COR-L47 (cell line): Measurements from ENCODE around the gene PSMA7.

Experiments
- DNase-seq: peaks from one replicate; lab custom pipeline; 2025; lab: John Stamatoyannopoulos, UW

Gene PSMA7

DNA sequence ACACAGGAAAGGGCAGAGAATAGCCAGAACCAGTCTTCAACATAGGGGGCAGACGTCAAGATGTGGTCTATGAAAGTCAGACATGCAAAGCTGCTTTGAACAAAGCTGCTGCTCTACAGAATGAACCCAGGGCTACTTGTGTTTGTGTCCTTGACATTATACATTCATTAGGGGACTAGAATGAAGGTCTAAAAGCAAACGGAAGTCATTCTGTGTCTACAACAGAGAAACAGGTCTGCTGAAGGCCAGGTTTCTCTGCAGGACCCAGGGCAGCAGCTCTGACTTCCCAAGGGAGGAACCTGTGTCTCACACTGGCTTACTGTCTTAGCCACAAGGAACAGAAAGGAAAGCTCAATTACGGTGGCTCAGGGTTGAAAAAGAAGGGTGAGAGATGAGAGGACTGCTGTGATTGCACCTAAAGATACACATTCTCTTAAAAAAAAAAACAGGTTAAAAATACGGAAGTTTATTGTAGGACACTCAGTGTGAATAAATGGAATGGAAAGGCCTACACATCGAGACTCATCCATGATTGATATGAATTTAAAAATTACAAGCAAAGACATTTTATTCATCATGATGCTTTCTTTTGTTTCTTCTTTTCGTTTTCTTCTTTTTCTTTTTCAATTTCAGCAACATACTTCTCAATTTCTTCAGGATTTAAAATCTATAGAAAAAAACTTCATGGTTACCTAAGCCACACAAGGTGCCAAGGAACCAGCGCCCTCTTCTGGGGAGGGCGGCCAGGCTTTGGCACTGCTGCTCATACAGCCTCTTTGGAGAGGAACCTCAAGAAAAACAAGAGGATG, 6.7 kb downstream of the PSMA7 start:
- DNase-seq: peak; percentile 40

DNA sequence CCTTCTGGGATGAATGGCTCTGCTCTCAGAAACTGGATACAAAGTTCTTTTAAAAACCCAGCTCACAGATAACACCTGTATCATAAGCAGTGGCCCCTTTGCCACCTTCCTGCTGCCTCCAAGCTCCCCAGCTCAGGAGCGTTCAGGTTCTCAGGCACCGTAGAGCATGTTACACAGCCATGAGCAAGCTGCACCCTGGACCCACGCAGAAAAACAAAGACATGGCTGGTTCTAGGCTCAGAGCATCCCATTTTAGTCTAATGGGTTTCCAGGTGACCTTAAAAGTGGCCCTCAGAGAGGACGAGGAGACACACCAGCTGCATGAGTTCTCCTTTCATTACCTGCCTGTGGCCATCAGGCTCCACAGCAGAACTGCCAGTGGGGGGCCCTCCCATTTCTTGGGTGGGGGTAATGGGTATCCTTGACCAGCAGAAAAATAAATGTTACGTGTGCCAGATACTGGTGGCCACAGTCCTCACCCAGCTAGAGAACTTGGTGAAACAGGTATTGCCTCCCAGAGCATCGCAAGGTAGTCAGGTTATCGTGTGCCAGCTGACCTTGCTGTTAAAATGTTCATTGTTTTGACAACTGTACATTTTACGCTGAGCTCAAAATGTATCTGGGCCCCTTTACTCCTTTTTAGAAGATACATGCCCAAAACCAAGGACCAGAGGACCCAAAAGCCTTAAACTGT, 7.5 kb downstream of the PSMA7 start:
- DNase-seq: no peak

DNA sequence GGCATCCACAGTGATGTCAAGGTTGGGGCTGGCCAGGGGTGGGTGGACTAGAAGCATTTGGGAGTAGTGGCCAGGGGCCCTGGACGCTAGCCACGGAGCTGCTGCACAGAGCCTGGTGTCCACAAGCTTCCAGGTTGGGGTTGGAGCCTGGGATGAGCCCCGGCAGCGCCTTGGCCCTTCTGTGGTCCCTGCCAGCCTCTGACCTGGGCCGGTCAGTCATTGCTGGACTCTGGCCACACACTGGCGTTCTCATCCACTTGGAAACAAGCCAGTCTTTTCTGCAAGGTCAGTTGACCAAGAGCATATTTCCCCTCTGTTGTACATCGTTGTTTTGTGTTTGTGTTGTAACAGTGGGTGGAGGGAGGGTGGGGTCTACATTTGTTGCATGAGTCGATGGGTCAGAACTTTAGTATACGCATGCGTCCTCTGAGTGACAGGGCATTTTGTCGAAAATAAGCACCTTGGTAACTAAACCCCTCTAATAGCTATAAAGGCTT, 8.4 kb downstream of the PSMA7 start:
- no peak for DNase-seq

DNA sequence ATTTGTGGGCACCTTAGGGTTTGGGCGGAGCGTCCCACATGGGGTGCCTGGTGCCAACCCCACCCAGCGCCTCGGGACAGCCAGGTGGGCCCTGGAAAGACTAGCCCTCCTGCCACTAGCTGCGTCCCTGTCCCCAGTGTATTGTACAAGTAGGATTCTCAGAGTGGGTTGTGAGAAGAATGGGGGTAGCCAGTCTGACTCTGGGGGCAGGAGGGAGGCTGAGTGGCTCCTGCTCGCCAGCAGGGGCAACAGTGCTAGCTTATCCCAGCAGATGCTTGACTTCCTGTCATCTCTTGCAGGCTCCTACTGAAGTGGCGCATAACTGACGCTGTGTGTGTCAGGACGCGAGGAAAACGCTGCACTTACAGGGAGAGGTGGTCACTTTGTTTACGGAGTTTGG, 9.3 kb downstream of the PSMA7 start:
- no peak for DNase-seq

DNA sequence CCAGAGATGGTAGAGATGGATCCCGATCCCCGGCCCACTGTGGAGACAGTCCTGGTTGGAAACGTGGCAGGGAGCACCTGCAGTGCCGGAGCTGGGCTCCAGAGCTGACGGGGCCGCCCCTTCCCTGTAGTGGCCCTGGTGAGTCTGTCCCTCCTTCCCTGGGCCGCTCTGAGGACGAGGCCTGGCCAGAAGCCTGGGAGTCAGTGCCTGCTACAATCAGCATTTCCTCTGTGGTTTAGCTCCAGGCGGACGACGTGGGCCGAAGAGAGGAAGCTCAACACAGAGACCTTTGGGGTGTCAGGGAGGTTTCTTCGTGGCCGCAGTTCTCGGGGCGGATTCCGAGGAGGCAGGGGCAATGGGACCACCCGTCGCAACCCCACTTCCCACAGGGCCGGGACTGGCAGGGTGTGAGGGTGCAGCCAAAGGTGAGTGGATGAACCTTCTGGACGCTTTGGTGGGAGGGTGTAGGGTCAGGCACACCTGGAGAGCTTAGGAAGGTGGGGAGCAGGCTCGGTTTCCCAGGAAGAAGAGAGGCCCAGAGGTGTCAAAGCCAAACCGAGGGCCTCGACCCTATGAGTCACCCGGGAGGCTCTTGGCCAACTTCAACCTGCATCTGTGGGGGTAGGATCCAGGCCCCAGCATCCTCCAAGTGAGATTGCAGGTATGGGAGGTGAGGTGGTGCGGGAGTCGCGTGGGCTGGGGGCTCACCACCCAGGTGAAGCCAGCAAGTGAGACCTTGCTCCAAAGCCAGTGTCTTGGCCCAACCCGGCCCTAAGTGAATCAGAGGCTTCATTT, 9.9 kb downstream of the PSMA7 start:
- DNase-seq: no peak

DNA sequence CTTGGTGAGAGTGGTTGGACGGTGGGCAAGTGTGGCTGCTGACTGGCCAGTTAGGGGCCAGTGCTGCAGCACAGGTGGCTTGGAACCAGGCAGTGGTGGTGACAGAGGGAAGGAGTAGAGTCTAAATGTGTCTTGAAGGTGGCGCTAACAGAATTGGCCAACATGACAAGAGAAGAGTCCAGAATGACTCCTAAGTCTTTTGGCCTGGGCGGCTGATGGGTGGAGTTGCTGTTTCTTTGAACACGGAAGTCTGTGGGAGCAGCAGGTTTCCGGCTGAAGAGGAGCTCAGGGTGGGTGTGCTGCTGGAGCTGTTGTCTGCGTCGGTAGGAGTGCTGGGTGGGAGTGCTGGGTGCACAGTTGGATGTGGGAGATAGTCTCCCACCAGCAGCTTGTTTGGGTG, 10.8 kb downstream of the PSMA7 start:
- no peak for DNase-seq

DNA sequence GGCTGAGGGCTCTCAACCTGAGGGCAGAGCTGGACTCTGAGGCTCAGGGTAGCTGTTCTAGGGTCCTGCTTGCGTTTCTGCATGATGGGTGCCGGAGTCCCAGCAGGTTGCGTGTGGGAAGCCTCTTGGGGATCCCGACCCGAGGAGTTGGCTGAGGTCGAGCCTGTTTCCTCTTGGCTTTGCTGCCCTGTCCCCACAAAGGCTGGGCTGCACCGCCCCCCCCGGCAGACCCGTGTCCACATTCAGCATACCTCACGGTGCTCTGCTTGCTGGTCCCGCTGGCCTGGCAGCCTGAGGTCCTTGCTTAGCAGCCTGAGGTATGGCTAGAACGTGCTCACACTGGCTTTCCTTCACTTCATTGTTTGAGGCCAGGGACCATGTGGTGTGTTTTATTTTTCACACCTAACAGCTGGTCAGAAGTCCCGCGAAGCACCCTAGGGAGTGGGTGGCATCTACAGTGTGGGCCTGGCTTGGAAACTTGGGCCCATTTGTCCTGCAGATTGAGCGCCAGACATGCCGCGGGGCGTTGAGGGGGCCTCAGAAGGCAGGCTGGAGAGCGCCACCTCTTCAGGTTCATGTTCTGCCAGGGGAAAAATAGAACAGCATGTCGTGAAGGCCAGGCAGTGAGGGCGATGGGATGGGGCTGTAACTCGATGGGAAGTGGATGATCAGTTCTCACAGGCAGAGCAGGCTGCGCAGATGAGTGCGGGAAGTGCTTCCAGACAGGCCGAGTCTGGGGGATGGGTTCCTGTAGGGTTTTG, 11.5 kb downstream of the PSMA7 start:
- DNase-seq: no peak

DNA sequence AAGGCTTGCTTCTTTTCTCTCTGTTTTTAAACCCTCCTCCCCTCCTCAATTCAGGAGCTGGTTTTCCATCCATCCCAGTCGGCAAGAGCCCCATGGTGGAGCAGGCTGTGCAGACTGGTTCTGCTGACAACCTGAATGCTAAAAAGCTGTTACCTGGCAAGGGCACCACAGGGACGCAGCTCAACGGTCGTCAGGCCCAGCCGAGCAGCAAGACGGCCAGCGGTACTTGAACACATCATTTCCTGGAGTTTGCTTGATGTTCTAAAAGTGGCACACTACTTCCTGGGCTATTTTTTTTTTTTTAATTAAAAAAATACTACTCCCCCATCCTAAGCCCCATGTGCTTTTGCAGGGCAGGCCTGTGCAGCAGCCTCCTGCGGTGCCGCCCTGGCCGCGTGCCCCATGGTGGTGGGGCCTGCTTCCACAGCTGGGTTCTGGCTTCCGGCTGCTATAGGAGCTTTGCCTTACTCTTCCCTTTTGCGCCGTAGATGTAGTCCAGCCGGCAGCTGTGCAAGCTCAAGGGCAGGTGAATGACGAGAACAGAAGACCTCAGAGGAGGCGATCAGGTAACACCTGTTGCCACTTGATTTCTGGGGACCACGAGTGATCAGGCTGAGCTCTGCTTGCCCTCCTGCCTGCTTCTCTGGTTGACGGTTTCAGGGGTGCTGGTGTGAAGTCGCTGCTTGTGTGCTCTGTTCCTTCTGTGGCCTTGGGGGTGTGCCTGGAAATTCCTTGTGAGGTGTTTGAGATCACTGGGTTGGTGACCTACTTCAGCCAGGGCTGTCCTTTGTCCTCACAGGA, 13.3 kb downstream of the PSMA7 start:
- DNase-seq: no peak

DNA sequence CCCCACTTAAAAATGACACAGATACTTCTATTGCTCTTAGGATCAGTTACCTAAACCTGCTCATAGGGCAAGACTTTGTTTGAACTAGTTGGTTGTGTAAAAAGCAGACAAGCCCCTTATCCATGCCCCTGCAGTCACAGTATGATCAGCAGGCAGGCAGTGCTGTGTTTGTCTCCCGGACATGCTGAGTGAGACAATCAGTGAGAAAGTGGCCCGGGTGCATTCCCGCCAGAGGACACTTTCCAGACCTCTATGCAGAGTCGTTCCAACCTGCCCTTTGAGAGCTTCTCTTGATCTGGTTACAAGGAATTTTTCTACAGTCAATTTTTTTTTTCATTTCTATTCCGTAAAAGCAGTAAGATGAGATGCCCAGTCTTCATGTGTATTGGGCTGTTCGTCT, 14.7 kb downstream of the PSMA7 start:
- DNase-seq: no peak

DNA sequence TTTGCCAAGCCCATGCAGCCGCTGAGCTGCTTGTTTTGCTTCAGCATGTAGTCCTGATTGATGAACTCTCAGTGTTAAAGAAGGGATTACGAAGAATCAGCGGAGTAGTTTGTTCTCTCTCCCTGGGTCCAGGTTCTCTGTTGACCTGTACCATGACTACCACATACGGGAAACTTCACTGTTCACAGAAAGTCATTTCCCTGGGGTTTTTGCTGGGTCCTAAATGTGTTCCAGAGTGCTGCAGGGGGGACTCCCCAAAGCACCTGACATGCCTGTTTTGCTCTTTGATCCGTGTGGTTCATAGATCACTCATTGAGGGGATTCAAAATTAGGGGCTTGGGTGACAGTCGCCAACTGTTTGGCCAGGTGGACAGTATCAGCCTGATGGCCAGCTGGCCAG, 15.4 kb downstream of the PSMA7 start:
- no peak for DNase-seq

DNA sequence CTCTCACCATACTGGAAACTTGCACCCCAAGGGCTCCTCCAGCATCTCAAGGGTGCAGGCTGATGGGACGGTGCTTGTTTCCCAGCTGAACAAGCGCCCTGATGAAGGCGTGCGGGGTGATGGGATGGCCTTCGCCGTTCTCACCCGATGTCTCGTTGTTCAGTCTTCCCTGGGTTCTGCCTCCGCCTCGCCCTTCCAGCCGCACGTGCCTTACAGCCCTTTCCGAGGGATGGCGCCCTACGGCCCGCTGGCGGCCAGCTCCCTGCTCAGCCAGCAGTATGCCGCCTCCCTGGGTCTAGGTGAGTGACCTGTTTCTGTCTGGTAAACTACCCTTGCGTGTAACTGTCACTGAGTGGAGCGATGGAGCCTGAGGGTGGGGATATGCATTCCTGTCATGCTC, 17.1 kb downstream of the PSMA7 start:
- no peak for DNase-seq

DNA sequence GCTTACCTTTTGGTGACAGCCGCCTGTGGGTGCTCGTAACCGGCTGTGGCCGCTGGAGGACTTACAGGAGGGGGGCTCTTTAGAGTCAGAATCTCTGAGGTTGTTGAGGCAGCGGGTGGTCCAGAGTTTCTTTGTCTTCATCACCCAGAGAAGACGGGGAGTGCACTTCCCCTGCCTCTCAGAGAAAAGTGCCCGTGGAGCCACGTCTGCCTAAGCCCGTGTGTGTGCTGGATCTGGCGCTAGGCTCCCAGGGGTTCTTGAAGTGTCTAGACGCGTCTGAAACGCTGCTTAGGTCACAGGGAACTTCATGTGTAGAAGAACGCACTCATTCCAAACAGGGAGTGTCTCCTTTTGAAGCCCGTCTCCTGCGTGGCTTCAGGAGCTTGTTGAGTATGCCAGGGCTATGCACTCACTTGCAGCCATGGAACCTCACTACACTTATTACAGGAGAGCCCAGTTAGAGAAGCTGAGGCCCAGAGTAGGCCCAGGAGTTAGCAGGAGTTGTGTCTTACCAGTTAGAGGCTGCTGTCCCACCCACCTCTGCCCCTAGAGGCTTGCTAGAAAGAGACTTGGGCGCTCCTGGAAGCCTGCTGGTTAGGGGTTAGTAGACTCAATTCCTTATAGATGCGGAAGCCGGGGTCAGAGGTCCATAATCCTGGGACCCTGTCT, 19.6 kb downstream of the PSMA7 start:
- no peak for DNase-seq

DNA sequence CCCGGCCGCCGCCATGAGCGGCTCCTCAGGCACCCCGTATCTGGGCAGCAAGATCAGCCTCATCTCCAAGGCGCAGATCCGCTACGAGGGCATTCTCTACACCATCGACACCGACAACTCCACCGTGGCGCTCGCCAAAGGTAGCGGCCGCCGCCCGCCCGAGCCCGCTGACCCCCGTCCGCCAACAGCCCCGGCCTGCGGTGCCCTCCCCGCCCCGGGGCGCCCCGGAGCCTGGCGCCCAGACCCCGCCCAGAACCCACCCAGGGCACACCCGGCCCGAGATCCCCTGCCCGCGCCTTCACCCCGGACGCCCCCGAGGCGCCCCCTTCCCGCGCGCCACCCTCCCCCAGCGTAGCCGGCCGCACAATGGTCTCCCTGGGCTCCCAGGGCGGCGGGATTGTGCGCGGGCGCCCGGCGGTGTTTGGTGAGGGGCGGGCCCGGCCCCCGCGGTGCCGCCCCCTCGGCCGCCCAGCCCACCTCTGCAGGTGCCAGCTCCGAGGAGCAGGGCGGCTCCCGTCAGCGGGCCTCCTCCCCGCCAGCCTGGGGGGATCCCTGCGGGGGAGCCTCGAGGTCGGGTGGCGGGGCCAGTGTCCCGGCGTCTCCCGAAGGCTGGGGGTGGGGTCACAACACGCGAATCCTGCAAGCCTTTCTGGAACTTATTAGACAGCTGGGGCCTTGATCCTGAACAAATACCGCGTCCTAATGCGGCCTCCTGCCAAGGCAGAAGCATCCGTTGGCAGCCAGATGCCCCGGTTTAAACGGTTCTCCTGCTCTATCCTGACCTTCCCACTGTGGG, 20.3 kb downstream of the PSMA7 start:
- DNase-seq: peak; percentile 79

DNA sequence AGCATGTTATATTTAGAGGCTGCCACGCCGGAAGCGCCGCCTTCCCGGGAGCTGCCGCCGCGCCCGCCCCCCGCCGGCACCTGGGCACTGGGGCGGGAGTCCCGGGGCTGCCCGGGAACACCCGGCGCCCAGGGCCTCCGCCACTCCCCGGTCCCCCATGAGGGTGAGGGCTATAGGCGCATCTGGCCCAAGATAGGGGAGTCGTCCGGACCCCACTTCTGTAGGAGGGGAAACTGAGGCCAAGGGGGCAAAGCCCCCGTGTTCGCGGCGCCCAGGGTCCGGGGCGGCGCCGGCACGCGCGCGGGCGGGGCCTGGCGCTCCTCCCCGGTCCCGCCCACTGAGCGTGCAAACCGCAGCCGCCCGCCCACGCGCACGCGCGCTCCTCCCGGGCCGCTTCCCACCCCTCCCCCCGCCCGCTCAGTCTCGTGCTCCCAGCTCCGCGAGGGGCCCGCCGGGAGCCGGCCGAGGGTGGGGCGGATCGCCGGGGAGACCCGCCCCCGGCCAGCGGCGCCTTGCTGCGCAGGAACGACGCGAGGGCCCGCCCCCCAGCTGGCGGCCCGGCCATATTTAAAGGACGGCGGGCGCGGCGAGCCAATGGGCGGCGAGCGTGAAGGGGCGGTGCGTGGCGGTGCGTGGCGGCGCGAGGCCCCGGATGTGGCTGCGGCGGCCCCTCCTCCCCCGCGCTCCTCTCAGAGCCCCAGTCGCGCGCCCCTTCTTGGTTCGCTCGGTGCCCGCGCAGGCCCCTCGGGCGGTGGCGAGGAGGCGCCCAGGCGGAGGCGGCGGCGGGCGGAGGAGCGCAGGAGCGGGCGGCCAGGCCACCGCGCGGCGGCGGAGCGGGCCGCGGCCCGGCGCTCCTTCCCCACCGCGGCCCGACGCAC, 21.2 kb downstream of the PSMA7 start, which contains the start of gene LSM14B:
LSM14B (plus strand) TSS at position 700 of the 878 bp plus-strand sequence. CDS start 192 bp downstream, outside the sequence.
- peak; percentile 96 for DNase-seq

DNA sequence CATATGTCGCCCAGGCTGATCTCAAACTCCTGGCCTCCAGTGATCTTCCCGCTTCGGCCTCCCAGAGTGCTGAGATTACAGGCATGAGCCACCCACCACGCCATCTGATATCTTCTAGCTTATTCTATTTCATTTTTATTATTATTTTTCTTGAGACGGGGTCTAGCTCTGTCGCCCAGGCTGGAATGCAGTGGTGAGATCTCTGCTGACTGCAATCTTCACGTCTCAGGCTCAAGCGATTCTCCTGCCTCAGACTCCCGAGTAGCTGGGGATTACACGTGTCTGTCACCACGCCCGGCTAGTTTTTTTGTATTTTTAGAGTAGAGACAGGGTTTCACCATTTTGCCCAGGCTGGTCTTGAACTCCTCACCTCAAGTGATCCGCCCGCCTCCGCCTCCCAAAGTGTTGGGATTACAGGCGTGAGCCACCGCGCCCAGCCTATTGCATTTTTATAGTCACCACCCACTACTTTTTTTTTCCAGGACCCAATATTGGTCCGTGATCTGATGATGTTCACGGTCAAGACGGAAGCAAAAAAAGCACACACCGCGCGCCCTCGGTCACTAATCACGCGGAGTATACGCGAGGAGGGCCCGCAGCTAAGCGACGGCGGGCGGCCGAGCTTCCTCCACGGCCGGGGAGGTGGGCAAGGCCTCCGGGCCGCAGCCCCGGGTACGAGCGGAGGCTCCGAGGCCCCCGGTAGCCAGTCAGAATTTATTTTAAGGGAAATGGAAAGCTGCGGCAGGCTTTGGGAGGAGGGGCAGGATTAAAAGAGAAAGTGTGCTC, 22.0 kb downstream of the PSMA7 start:
- DNase-seq: no peak

DNA sequence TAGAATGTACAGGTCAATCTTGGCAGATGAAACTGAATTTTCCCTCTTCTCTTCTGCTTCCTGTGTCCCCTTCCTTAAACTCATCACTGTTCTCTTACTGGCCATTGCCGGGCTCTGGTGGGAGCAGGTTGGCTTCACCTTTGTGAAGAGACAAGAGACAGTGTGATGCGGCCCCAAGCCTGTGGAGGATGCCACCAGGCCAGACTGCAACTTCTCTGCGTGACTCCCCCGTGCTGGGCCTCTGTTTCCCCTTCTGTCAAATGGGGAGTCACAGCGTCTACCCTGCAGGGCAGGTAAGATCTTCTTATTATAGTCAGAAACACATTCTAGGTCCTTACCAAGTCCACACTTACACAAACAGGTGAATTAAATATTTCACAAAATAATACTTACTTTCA, 22.8 kb downstream of the PSMA7 start:
- no peak for DNase-seq

DNA sequence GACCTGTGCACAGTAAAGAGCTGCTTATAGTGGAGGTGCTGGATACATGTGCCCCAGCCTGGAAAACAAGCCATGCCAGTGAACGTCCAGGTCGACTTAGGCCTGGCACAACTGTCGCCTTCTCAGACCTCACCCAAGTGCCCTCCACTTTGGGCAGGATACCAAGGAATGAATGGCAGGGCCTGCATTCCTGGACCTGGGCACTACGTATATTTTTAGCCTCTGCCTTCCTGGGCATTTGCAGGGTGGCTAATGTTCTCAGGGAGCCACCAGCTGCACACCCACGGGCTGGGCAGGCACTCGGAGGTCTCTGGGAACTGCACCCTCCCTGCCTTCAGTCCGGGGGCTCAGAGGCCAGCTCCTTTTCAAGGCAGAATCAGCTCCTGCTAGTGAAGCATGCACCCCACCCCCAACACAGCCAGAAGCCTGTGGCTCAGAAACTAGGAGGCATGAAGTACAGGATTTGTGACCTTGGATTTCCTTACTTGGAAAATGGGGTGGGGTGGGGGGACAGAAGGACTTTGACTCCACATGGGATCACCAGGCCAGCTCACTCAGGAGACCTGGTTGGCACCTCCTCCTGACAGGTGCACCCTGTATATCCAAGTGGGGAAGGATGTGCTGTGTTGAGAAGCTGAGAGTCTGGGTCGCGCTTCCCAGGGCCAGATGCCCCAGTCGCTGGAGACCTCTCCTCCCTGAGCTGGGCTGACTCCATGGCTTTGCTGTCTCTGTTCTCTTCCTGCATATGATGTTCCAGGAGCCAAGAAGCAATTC, 23.4 kb downstream of the PSMA7 start:
- DNase-seq: no peak
